ENCODE results near the gene ITIH3. TPM values are rescaled to one million over a fixed set of nuclear protein-coding genes. Genes with fewer than 3 reads are reported as not detected.

ITIH3 gene
- total RNA-seq, 2 donors from 2014 or later, result not detected

GRCh38 chr3:52857864-52858263 lies 63.3 kb downstream of the ITIH3 start:
- no peaks in the 10 kb centered on the region for H3K4me1 ChIP-seq (ENCODE audit: control insufficient read depth, insufficient read depth, low read length)
- H3K4me1 Mint-ChIP-seq, result no peaks in the 10 kb centered on the region
- H3K9me3 ChIP-seq (ENCODE audit: control insufficient read depth, low read length), result no peaks in the 10 kb centered on the region
- no peak overlapping the region for H3K9ac ChIP-seq (ENCODE audit: extremely low read depth, low read length, poor library complexity, severe bottlenecking)
- 90 to 98% methylated on average over 3 to 5 of the region's 5 CpGs for WGBS, 2 experiments (ENCODE audit: insufficient coverage in 1 of 2, insufficient read length in 1 of 2)
- H3K27ac Mint-ChIP-seq, result no peak overlapping the region
- H3K36me3 ChIP-seq (ENCODE audit: control insufficient read depth, insufficient read depth, low read length), result no peaks in the 10 kb centered on the region
- no peaks in the 10 kb centered on the region for H3K9me3 Mint-ChIP-seq
- no peak for TF ChIP-seq CTCF (conservative IDR thresholded peaks at IDR 0.05)
- no peak overlapping the region for H3K27ac ChIP-seq (ENCODE audit: low read depth, low read length)
- H3K27me3 Mint-ChIP-seq (ENCODE audit: insufficient read depth), result no peaks in the 10 kb centered on the region
- DNase-seq, result no peak
- no peak overlapping the region for H3K4me3 Mint-ChIP-seq
- peaks cover 5% of the 10 kb centered on the region for H3K36me3 Mint-ChIP-seq (ENCODE audit: low read depth)
- H3K4me3 ChIP-seq (ENCODE audit: low read length), result no peak overlapping the region
- H3K27me3 ChIP-seq (ENCODE audit: control insufficient read depth, insufficient read depth, low read length, poor library complexity, severe bottlenecking), result no peaks in the 10 kb centered on the region

Small RNA genes within 50 kb of the gene (microRNA-seq; reads per million reads assigned to microRNA genes)
- not detected for gene MIR8064 (ENCODE audit: borderline microRNAs expressed)

Other genes starting within 250 kb of the ITIH3 start
- 10 to 100 TPM; 73.4 to 78.5 TPM for gene PBRM1, start 108.9 kb upstream of the ITIH3 start, total RNA-seq
- 100 to 1,000 TPM; 101 to 107 TPM for gene GNL3, start 108.8 kb upstream of the ITIH3 start, total RNA-seq
- 10 to 100 TPM; 54.4 to 72.2 TPM for gene GLT8D1, start 89.0 kb upstream of the ITIH3 start, total RNA-seq
- gene SPCS1, start 88.7 kb upstream of the ITIH3 start, total RNA-seq, result 100 to 1,000 TPM; 101 to 113 TPM
- 10 to 100 TPM; 44.2 to 49.5 TPM for gene NEK4, start 23.9 kb upstream of the ITIH3 start, total RNA-seq
- gene ITIH1, start 17.2 kb upstream of the ITIH3 start, total RNA-seq, result not detected
- gene ITIH4, start 35.9 kb downstream of the ITIH3 start, total RNA-seq, result 1 to 10 TPM; 6.0 to 6.2 TPM
- 1 to 10 TPM; 3.2 to 4.2 TPM for gene MUSTN1, start 40.2 kb downstream of the ITIH3 start, total RNA-seq
- gene STIMATE, start 102.8 kb downstream of the ITIH3 start, total RNA-seq, result 10 to 100 TPM; 20.3 to 23.7 TPM

Measured in endodermal cell (in vitro differentiated cells).